Measurements from ENCODE around the gene SLCO2B1. TPM values are rescaled to one million over a fixed set of nuclear protein-coding genes. Genes with fewer than 3 reads are reported as not detected.

The SLCO2B1 gene
- total and polyA plus RNA-seq, 5 experiments from 2014 or later: 0.99 to 2.3 TPM; not detected in 3

DNA sequence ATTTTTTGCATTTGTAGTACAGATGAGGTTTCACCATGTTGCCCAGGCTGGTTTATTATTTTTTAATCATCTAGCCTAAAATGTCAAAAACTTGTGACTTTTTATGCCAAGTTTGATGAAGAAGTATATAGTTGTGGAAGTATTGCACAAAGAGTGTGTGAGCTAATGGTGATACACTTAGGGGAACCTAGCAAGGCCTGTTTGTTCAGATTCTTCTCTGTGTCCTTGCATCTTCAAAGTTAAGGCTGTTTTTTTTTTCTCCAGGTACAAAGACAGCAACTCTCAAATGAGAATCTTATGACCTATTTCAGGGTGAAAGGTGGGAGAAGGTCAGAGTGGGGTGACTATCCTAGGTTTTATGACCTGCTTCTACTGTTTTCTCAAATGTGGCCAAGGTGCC is 7.3 kb downstream of the SLCO2B1 start:
- peaks cover 0 to 12% (median 7%) of the 10 kb centered on the region in 9 donors for H3K9me3 Mint-ChIP-seq
- DNase-seq (no peak), ATAC-seq (no peak)
- no peak overlapping the region for H3K27ac Mint-ChIP-seq
- POLR2A ChIA-PET: no interaction called here
- peaks cover 0 to 3% (median under 1%) of the 10 kb centered on the region in 5 donors for H3K27me3 Mint-ChIP-seq
- peaks cover 0 to 5% (median 0%) of the 10 kb centered on the region in 4 donors for H3K4me1 Mint-ChIP-seq
- peaks cover 0 to 7% (median 3%) of the 10 kb centered on the region in 3 donors for H3K36me3 Mint-ChIP-seq
- H3K4me3 Mint-ChIP-seq: no peak overlapping the region

DNA sequence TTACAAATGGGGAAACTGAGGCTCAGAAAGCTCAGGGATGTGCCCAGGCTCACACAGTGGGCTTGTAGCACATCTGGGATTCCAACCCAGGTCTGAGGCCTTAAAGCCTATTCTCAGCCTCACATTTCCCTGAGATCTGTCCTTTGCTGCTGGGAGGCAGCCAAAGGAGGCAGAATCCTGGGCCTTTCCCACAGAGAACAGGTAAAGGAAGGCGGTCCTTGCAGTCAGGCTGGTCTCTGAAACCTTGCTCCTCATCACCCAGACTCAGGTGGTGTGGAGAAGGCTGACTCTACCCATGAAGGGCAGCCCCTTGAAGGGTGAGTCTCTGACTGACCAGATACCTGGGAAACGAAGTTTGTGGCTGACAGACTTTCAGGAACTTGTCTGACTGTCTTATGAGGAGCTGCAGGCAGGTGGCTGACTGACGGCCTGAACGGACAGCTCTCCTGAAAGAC is 7.8 kb downstream of the SLCO2B1 start:
- no peak overlapping the region for H3K27ac Mint-ChIP-seq
- peaks cover 0 to 12% (median 7%) of the 10 kb centered on the region in 9 donors for H3K9me3 Mint-ChIP-seq

DNA sequence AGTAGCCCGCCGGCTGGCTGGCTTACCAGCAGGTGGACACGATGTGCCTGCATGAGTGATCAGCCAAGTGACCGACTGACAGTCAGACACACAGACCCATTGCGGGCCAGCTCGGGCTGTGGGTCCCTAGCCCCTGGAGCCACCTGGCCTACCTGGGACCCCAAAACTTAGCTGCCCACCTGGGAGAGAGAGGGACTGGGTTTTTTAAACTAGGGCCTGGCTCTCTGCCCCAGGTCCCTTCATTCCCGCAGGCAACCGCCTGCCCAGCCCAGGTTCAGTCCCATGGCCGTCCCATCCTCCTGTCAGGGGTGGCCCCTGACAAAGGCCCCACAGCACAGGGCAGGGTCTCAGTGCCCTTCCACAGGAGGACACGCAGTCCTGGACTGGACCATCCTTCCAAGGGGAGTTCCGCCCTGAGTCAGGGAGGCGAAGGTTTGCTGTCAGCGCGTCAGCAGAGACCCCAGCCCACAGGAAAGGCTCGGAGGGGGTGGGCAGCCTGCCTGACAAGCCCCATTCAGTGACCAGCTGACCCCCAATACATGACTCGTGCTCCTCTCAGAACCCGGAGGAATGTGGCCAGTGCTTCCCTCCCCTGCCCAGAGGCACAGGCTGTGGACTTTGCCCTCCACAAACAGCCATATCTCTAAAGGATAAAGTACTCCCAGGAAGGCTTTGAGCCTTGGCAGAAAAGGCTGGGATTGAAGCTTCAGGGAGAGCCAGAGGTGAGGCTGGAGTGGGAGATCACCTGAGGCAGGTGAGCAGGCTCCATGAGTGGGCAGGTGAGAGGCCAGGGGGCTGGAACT is 8.4 kb downstream of the SLCO2B1 start:
- Mint-ChIP-seq H3K9me3 (peaks cover 0 to 12% (median 7%) of the 10 kb centered on the region in 9 donors), H3K27me3 (peaks cover 0 to 3% (median 0%) of the 10 kb centered on the region in 5 donors), H3K4me3 (no peak overlapping the region), H3K36me3 (peaks cover 0 to 7% (median 3%) of the 10 kb centered on the region in 3 donors), H3K4me1 (peaks cover 0 to 7% (median 0%) of the 10 kb centered on the region in 4 donors), H3K27ac (no peak overlapping the region)
- DNase-seq: no peak
- no peak for ATAC-seq
- POLR2A ChIA-PET: no interaction called here

More for the DNA sequence above, 7.8 kb downstream of the SLCO2B1 start:
- H3K4me1 Mint-ChIP-seq: peaks cover 0 to 7% (median 0%) of the 10 kb centered on the region in 4 donors
- H3K27me3 Mint-ChIP-seq: peaks cover 0 to 3% (median 0%) of the 10 kb centered on the region in 5 donors
- DNase-seq (no peak), ATAC-seq (no peak)
- POLR2A ChIA-PET: no interaction called here
- H3K4me3 Mint-ChIP-seq: no peak overlapping the region
- H3K36me3 Mint-ChIP-seq: peaks cover 0 to 7% (median 3%) of the 10 kb centered on the region in 3 donors

DNA sequence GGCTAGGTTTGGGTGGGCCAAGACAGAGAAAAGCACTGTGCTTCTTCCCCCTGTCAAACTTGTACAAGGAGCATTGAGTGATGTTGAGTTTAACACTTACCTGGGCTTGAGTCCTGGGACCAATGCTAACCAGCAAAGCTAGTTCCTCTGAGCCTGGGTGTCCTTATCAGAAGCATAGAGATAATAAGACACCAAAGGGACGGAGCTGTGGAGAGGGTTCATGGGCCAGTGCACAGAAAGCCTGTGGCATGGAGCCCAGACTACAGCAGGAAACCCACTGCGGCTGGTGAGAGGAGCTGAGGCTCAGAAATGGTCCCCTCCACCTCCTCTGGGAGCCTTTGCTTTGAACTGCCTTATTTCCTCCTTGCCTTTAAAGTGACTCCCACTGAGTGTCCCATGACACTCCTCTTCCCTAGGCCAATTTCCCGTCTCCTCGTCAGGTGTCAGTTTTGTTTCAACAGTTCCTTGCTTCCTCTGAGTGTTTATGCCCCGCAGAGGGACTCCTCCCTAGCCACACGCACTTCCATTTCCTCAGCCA is 9.4 kb downstream of the SLCO2B1 start:
- Mint-ChIP-seq H3K4me3 (no peak overlapping the region), H3K27ac (no peak overlapping the region), H3K36me3 (peaks cover 0 to 7% (median 3%) of the 10 kb centered on the region in 3 donors), H3K27me3 (peaks cover 0 to 3% (median 0%) of the 10 kb centered on the region in 5 donors), H3K9me3 (peaks cover 0 to 12% (median 7%) of the 10 kb centered on the region in 9 donors), H3K4me1 (peaks cover 0 to 7% (median 0%) of the 10 kb centered on the region in 4 donors)
- DNase-seq: no peak
- POLR2A ChIA-PET: no interaction called here
- no peak for ATAC-seq

DNA sequence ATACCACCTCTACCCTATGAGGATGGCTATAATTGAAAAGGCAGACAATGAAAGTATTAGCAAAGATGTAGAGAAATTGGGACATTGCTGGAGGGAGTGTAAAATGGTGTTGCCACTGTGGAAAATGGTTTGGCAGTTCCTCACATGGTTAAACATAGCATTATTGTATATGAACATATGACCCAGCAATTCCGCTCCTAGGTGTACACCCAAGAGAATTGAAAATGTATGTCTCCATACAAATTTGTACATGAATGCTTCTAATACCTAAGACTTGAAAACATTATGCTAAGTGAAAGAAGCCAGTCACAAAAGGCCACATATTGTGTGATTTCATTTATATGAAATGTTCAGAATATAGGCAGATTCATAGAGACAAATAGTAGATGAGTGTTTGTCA is 10.0 kb downstream of the SLCO2B1 start:
- Mint-ChIP-seq H3K9me3 (peaks cover 0 to 12% (median 7%) of the 10 kb centered on the region in 9 donors), H3K4me3 (no peak overlapping the region), H3K27ac (no peak overlapping the region), H3K36me3 (peaks cover 0 to 7% (median 3%) of the 10 kb centered on the region in 3 donors), H3K4me1 (peaks cover 0 to 7% (median 0%) of the 10 kb centered on the region in 4 donors), H3K27me3 (peaks cover 0 to 3% (median 0%) of the 10 kb centered on the region in 5 donors)
- DNase-seq (no peak), ATAC-seq (no peak)
- POLR2A ChIA-PET: no interaction called here

DNA sequence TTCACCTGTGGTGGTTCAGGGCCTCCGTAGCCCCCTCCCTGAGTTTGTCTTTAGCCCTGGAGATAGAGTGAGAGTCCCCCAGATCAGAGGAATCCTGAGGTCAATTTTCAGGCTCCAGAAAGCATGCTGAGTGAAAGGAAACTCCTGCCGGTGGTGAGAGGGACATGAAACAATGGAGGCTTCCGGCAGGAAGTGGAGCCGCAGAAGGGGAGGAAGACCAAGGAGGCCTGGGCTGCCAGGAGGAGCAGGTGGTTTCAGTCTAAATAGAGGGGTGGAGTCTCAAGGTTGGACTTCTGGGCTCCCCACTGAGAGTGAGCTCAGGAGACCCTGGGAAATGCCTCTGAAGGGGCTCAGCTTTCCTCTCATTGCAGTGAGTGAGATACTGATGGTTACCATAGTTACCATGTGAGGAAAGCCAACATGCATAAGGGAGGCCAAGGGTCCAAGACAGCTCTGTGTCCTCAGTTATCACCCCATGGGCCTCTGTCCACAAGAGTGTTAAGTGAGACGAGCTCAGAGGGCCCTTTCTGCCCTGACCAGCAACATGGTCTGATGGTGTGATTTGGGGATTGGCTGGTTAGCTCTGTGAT is 10.7 kb downstream of the SLCO2B1 start:
- peaks cover 0 to 12% (median 7%) of the 10 kb centered on the region in 9 donors for H3K9me3 Mint-ChIP-seq
- peaks cover 0 to 7% (median 3%) of the 10 kb centered on the region in 3 donors for H3K36me3 Mint-ChIP-seq
- no peak overlapping the region for H3K4me3 Mint-ChIP-seq
- peaks cover 0 to 5% (median 0%) of the 10 kb centered on the region in 4 donors for H3K4me1 Mint-ChIP-seq
- no peak overlapping the region for H3K27ac Mint-ChIP-seq
- ATAC-seq: no peak
- POLR2A ChIA-PET: no interaction called here
- peaks cover 0 to 3% (median 0%) of the 10 kb centered on the region in 5 donors for H3K27me3 Mint-ChIP-seq
- DNase-seq: no peak

DNA sequence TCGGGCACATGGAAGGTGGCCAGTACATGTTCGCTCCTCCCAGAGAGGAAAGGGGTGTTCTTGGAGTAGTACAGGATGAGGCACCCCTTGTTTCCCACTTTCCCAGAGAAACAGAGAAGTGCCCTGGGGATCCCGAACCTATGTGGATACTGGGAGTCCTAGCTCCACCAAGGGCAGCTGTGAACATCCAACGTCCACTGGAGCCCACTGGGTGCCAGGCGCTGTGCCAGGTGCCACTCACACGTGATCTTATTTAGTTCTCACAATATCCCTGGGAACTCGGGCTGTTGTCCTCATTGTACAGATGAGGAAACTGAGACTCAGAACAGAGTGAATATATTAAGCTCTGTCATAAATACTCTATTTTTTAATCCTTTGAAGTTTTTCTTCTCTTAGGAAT is 12.0 kb downstream of the SLCO2B1 start:
- POLR2A ChIA-PET: no interaction called here
- no peak for ATAC-seq
- Mint-ChIP-seq H3K4me3 (no peak overlapping the region), H3K27me3 (peaks cover 0 to 3% (median 0%) of the 10 kb centered on the region in 5 donors), H3K36me3 (peaks cover 0 to 7% (median 3%) of the 10 kb centered on the region in 3 donors), H3K9me3 (peaks cover 0 to 12% (median 7%) of the 10 kb centered on the region in 9 donors), H3K27ac (no peak overlapping the region), H3K4me1 (peaks cover 0 to 5% (median 0%) of the 10 kb centered on the region in 4 donors)
- DNase-seq: no peak

DNA sequence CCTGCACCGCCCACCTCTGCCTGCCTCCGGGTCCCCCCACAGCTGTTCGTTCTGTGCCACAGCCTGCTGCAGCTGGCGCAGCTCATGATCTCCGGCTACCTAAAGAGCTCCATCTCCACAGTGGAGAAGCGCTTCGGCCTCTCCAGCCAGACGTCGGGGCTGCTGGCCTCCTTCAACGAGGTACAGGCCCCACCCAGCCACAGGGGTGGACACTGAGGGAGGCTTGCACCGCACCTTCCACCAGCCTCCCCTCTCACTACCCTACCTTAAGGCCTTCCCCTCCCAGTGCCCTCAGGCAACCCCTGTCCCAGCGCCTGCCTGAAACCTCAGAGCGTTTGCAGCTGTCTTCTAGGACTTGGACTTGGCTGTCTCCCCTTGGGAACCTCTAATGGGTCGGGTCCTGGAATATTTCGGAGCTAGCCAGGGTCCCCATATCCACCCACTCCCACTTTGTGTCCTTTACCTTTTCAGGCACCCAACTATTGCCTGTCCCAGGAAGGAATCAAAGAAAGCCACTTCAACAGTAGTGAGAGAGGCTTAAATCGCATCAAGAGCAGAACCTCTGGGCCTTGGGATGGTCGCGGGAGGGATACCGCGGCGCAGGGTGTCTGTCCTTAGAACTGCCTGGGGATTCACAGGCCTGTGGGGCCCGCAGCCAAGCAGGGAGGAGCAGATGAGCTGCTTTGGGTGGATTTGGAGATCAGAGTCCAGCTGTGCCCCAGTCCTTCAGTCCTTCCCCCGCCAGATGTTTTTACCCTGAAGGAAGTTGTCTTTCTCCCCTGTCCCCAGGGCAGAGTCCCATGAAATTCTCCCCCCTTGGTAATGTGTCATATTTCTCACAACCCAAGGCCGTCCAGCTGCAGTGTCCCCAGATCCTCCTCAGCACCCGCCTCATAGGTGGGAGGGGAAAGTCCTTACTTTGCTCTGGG is 13.3 kb downstream of the SLCO2B1 start:
- POLR2A ChIA-PET: no interaction called here
- ATAC-seq (no peak), DNase-seq (no peak)
- H3K9me3 Mint-ChIP-seq: peaks cover 0 to 12% (median 7%) of the 10 kb centered on the region in 9 donors
- peaks cover 0 to 5% (median 0%) of the 10 kb centered on the region in 4 donors for H3K4me1 Mint-ChIP-seq
- peaks cover 0 to 3% (median 0%) of the 10 kb centered on the region in 5 donors for H3K27me3 Mint-ChIP-seq
- peak overlapping the region in 1 of 10 donors; percentile 43 for H3K27ac Mint-ChIP-seq
- peaks cover 0 to 7% (median 3%) of the 10 kb centered on the region in 3 donors for H3K36me3 Mint-ChIP-seq
- no peak overlapping the region for H3K4me3 Mint-ChIP-seq

DNA sequence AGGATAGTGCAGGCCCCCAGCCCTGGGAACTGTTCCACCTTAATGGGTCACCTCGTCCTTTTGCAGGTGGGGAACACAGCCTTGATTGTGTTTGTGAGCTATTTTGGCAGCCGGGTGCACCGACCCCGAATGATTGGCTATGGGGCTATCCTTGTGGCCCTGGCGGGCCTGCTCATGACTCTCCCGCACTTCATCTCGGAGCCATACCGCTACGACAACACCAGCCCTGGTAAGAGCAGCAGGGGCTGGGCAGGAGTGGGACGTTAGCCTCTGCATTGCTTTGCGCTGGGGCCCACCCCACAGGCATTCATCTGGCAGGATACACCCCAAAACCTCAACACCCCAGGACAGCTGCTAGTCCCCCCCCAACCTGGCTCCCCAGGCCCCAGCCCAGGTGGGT is 14.8 kb downstream of the SLCO2B1 start:
- H3K27ac Mint-ChIP-seq: no peak overlapping the region
- H3K36me3 Mint-ChIP-seq: peaks cover 0 to 4% (median 3%) of the 10 kb centered on the region in 3 donors
- H3K4me1 Mint-ChIP-seq: peaks cover 0 to 2% (median 0%) of the 10 kb centered on the region in 4 donors
- POLR2A ChIA-PET: no interaction called here
- H3K9me3 Mint-ChIP-seq: peaks cover 0 to 9% (median 4%) of the 10 kb centered on the region in 9 donors
- peaks cover 0 to 2% (median under 1%) of the 10 kb centered on the region in 5 donors for H3K27me3 Mint-ChIP-seq
- ATAC-seq (no peak), DNase-seq (no peak)
- H3K4me3 Mint-ChIP-seq: no peak overlapping the region

DNA sequence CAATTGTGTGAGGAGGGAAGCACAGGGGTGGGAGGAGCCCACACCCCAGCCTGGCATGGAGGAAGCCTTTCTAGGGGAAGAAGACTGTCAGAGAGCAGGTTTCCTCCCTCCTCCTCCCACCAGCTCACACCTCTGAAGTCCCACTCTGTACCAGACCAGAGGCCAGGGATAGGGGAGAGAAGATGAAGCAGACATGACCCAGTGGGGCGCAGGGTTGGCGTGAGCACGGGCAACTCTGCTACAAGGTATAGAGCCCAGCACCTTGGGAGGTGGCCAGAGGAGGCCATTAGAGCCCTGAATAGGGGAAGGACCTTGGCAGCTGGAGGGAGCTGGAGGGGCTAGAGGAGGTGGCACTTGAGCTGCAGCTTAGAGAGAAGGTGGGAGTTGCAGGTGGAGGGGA is 15.9 kb downstream of the SLCO2B1 start:
- no peak overlapping the region for H3K4me3 Mint-ChIP-seq
- peaks cover 0 to 3% (median 0%) of the 10 kb centered on the region in 5 donors for H3K27me3 Mint-ChIP-seq
- no peak overlapping the region for H3K27ac Mint-ChIP-seq
- POLR2A ChIA-PET: no interaction called here
- no peak for DNase-seq
- peaks cover 0 to 2% (median 0%) of the 10 kb centered on the region in 4 donors for H3K4me1 Mint-ChIP-seq
- H3K9me3 Mint-ChIP-seq: no peaks in the 10 kb centered on the region
- ATAC-seq: no peak
- H3K36me3 Mint-ChIP-seq: no peaks in the 10 kb centered on the region

DNA sequence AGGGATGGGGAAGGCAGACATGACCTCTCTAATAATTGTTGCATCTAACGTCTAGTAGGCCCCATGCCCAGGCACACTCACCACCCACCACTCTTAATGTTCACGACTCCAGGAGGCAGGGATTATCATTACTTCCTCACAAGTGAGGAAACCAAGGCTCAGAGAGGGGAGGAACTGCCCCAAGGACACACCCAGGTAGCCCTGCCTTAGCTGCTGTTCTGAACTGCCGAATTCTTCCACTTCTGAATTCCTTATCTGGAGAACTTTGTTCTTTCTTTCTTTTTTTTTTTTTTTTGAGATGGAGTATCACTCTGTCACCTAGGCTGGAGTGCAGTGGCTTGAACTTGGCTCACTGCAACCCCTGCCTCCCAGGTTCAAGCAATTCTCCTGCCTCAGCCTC is 16.7 kb downstream of the SLCO2B1 start:
- H3K27me3 Mint-ChIP-seq: peaks cover 0 to 3% (median 0%) of the 10 kb centered on the region in 5 donors
- no peak overlapping the region for H3K4me3 Mint-ChIP-seq
- POLR2A ChIA-PET: no interaction called here
- ATAC-seq (no peak), DNase-seq (no peak)
- peaks cover 0 to 2% (median 0%) of the 10 kb centered on the region in 4 donors for H3K4me1 Mint-ChIP-seq
- peak overlapping the region in 1 of 10 donors; percentile 63 for H3K27ac Mint-ChIP-seq
- no peaks in the 10 kb centered on the region for H3K36me3 Mint-ChIP-seq
- H3K9me3 Mint-ChIP-seq: no peaks in the 10 kb centered on the region
